ENCODE data around the gene DSG3. TPM values are rescaled to one million over a fixed set of nuclear protein-coding genes. Genes with fewer than 3 reads are reported as not detected.

The DSG3 gene
- total and polyA plus RNA-seq, 10 of the 15 experiments (the other 5 are each of a cell fraction or from before 2014, with no cell fraction given), result 0.01 to 0.36 (median 0.30) TPM

GRCh38 chr18:31512203-31512764 is 64.7 kb downstream of the DSG3 start:
- intact Hi-C loops (cut with micrococcal nuclease; ENCODE audit: unreplicated experiment), result no loop called here
- in situ Hi-C loops (cut with MboI), result no loop called here
- Histone ChIP-seq H3K9ac (ENCODE audit: control insufficient read depth, insufficient read depth, low read length) (no peak overlapping the region), H3K4me3 (no peak overlapping the region), H3K4me2 (ENCODE audit: control insufficient read depth, insufficient read depth) (no peak overlapping the region), H3K4me1 (ENCODE audit: control insufficient read depth, insufficient read depth, low read length) (peaks cover 13% of the 10 kb centered on the region), H3K79me2 (ENCODE audit: control insufficient read depth, insufficient read depth, low read length) (peaks cover 8% of the 10 kb centered on the region), H3K27me3 (replicated peaks in 1 of 2; ENCODE audit: control insufficient read depth in 2 of 2, insufficient read depth in 2 of 2, low read length in 1 of 2) (no peaks in the 10 kb centered on the region), H3K9me3 (replicated peaks; ENCODE audit: control insufficient read depth, insufficient read depth, low read length) (no peaks in the 10 kb centered on the region), H2AFZ (ENCODE audit: control insufficient read depth, low read depth, low read length) (no peak overlapping the region), H4K20me1 (ENCODE audit: control insufficient read depth, insufficient read depth) (no peaks in the 10 kb centered on the region), H3K27ac (ENCODE audit: control insufficient read depth, insufficient read depth) (no peak overlapping the region), H3K36me3 (ENCODE audit: control insufficient read depth in 2 of 2, insufficient read depth in 2 of 2, low read length in 1 of 2) (no peaks in the 10 kb centered on the region)
- no peak for TF ChIP-seq ZNF24 (IDR thresholded peaks at IDR 0.05)
- no peak for TF ChIP-seq CHD1 (IDR thresholded peaks at IDR 0.05; ENCODE audit: low read depth, low read length)
- TF ChIP-seq E4F1 (IDR thresholded peaks at IDR 0.05; ENCODE audit: borderline replicate concordance, partially characterized antibody), result no peak
- TF ChIP-seq ATF7 (IDR thresholded peaks at IDR 0.05; ENCODE audit: low read depth), result no peak
- SMC1A ChIA-PET (ENCODE audit: uncharacterized antibody, unreplicated experiment), result interaction anchor here (0.7 to 2.4 kb wide), 10 partner anchors 12 to 213 kb away, joined by 3 to 9 read pairs (median 4); no protein-coding TSS in a partner anchor
- DNase-seq (ENCODE audit: low read depth, low spot score), result no peak
- CTCF ChIA-PET, result interaction anchor here (0.6 to 3.0 kb wide), 5 partner anchors 9 to 228 kb away, joined by 3 to 12 read pairs (median 4); no protein-coding TSS in a partner anchor
- FAIRE-seq, result no peak
- WGBS (ENCODE audit: insufficient coverage, insufficient replicate concordance, low lambda C conversion rate, missing lambda C conversion rate), result 50% methylated on average over 6 of the region's 6 CpGs
- POLR2A ChIA-PET, result no interaction called here
- no peak; the same call in 2 of the 3 replicates for ATAC-seq
- BruUV-seq (replicated peaks), result no TSS peak
- RAD21 ChIA-PET (ENCODE audit: unreplicated experiment), result interaction anchor here (1.2 to 1.3 kb wide), 2 partner anchors 12 to 104 kb away, joined by 3 to 4 read pairs; no protein-coding TSS in a partner anchor

All from GM12878 (cell line).